Cardiac muscle cell (in vitro differentiated cells and primary cell): Measurements from ENCODE around the gene CA10. TPM values are rescaled to one million over a fixed set of nuclear protein-coding genes. Genes with fewer than 3 reads are reported as not detected.

Experiments
- DNase-seq, 2 donors: peaks; one replicate each; pipeline versions ENCODE4 v3.0.0 to v3.0.0-alpha.2; 2010 to 2017; ENCODE audit warnings: low read depth in 1 of 2, low spot score in 1 of 2
- H3K27ac ChIP-seq: fragments of 200-600 bp; sonication (generic); 2 replicates; pipeline ENCODE4 v1.5.1; 2016
- H3K27me3 ChIP-seq: fragments of 200-600 bp; sonication (generic); 2 replicates; pipeline ENCODE4 v1.6.0; 2016; ENCODE audit warnings: control low read depth
- H3K36me3 ChIP-seq: fragments of 200-600 bp; sonication (generic); 2 replicates; pipeline ENCODE4 v1.5.1; 2016; ENCODE audit warnings: control low read depth
- H3K4me1 ChIP-seq: fragments of 200-600 bp; sonication (generic); 2 replicates; pipeline ENCODE4 v1.8.1; 2017; ENCODE audit warnings: low read depth, mild to moderate bottlenecking, mixed run types
- H3K4me3 ChIP-seq: fragments of 200-600 bp; sonication (generic); 2 replicates; pipeline ENCODE4 v1.5.1; 2016; ENCODE audit warnings: mild to moderate bottlenecking
- H3K9me3 ChIP-seq: fragments of 200-600 bp; sonication (generic); 2 replicates; pipeline ENCODE4 v1.5.1; 2017; ENCODE audit warnings: low read depth, mild to moderate bottlenecking, control low read depth
- polyA plus RNA-seq: library from polyadenylated mRNA; unstranded; fragments of >200 nt; fragmentation: Nextera tagmentation; extraction: Ambion mirVana; gene quantifications from 2 replicates; pipeline ENCODE4 v1.2.1, GENCODE V29; 2016
- total RNA-seq: library from RNA; depleted of rRNA; stranded (reverse); fragments of >200 nt; gene quantifications from 2 replicates; pipeline ENCODE4 v1.2.3, GENCODE V29; 2016
- TF ChIP-seq, protein P1 (sequence below): IDR thresholded peaks from 2 replicates; pipeline ENCODE4 v1.5.1; 2012; ENCODE audit warnings: low read depth, mild to moderate bottlenecking, low read length

CA10 gene
- total and polyA plus RNA-seq, 2 experiments from 2014 or later: not detected

DNA sequence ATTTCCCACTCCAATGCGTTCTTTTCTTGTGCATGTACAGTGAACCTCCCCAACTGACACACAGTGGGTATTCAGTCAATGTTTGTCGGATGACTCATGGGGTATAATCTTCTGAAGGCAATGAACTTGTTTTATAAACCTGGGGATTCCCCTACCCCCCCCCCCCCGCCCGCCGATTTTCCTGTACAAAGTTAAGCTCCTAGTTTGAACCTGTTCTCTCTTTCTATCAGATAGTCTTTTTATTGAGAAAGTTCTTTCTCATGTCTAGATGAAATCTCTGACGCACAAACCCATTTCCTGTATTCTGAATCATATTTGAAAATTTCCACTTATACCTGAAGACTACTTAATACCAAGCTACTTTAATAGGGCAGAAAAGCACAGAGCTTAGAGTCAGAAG is 338.3 kb downstream of the CA10 start:
- Histone ChIP-seq H3K27me3 (no peaks in the 10 kb centered on the region), H3K27ac (no peak overlapping the region), H3K4me1 (no peaks in the 10 kb centered on the region), H3K36me3 (no peaks in the 10 kb centered on the region), H3K9me3 (no peaks in the 10 kb centered on the region), H3K4me3 (no peak overlapping the region)
- no peak for DNase-seq
- TF ChIP-seq, protein P1, sequence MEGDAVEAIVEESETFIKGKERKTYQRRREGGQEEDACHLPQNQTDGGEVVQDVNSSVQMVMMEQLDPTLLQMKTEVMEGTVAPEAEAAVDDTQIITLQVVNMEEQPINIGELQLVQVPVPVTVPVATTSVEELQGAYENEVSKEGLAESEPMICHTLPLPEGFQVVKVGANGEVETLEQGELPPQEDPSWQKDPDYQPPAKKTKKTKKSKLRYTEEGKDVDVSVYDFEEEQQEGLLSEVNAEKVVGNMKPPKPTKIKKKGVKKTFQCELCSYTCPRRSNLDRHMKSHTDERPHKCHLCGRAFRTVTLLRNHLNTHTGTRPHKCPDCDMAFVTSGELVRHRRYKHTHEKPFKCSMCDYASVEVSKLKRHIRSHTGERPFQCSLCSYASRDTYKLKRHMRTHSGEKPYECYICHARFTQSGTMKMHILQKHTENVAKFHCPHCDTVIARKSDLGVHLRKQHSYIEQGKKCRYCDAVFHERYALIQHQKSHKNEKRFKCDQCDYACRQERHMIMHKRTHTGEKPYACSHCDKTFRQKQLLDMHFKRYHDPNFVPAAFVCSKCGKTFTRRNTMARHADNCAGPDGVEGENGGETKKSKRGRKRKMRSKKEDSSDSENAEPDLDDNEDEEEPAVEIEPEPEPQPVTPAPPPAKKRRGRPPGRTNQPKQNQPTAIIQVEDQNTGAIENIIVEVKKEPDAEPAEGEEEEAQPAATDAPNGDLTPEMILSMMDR: no peak

DNA sequence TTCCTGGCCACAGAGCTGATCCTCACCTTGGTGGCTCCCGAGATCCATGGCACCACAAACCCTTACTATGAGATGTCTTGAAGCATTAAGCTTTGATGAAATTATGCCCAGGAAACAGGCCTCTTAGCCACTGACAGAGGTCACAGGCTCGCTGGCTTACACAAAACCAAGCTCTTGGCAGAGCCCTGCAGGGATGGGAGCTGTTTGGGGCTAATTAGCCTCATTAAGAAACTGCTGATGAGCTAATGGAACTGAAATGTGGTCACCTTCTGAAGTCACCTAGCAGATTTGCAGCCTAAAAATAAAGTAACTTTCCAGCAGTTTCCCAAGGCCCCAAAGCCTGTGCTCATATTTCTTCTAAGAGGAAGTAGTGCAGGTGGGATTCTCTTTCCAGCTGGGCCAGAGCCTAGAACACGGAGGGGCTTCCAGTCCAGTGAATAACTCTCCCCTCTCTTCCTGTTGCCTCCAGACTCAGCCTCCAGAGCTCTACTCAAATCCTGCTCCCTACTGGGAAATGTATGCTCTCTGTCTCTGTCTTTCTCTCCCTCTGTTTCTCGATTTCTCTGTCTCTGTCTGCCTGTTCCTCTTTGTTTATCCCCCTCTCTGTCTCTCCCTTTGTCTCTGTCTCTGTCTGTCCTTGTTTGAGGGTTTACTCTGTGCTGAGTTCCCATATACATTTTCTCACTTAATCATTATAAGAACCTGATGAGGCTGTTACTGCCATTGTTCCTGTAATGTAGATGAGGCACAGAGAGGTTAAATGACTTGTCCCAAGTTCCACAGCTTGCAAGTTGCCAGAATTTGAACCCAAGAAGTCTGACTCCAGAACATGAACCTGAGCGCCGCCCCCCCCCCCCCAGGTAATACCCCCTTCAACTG is 338.9 kb downstream of the CA10 start:
- no peaks in the 10 kb centered on the region for H3K9me3 ChIP-seq
- H3K4me3 ChIP-seq: no peak overlapping the region
- H3K27ac ChIP-seq: no peak overlapping the region
- H3K27me3 ChIP-seq: no peaks in the 10 kb centered on the region
- TF ChIP-seq, protein P1: no peak
- no peaks in the 10 kb centered on the region for H3K36me3 ChIP-seq
- no peak for DNase-seq
- no peaks in the 10 kb centered on the region for H3K4me1 ChIP-seq

DNA sequence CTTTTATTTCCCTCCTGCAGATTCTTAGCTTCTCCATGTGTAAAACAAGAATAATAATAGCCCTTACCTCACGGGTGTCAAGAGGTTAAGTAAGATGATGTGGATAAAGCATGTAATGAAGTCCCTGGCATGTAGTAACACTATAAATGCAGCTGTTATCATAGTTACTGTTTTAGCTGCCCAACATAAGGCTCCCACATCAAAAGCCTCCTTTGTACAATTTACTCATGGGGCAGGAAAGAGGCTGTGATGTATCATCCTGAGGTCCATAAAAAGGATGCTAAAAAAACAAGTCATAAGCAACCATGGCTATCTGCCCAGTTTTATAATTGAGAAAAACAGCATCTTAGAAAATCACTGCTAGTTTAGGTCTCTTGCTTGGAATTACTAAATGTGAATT is 339.7 kb downstream of the CA10 start:
- no peaks in the 10 kb centered on the region for H3K36me3 ChIP-seq
- H3K4me3 ChIP-seq: no peak overlapping the region
- TF ChIP-seq, protein P1: no peak
- no peaks in the 10 kb centered on the region for H3K4me1 ChIP-seq
- H3K27me3 ChIP-seq: no peaks in the 10 kb centered on the region
- no peaks in the 10 kb centered on the region for H3K9me3 ChIP-seq
- no peak for DNase-seq
- H3K27ac ChIP-seq: no peak overlapping the region

DNA sequence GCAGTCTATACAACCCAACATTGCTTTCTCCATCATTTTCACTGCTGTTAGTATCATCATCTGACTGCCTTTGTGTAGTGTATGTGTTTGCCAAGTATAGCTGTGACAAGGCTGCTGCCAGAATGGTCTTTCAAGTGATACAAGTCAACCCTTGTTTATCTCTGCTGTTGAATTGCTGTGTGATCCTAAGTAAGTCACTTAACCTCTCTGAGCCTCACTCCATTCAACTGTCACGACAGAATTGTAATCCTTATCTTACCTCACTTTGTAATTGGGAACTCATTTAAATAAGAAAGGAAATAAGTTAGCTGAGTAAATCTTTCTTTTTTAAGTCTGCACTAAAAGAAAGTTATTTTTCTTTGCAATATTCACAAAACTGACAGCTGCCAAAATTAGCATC is 340.6 kb downstream of the CA10 start:
- Histone ChIP-seq H3K4me3 (no peak overlapping the region), H3K27me3 (no peaks in the 10 kb centered on the region), H3K27ac (no peak overlapping the region), H3K9me3 (no peaks in the 10 kb centered on the region), H3K36me3 (no peaks in the 10 kb centered on the region), H3K4me1 (no peaks in the 10 kb centered on the region)
- TF ChIP-seq, protein P1: no peak
- no peak for DNase-seq

DNA sequence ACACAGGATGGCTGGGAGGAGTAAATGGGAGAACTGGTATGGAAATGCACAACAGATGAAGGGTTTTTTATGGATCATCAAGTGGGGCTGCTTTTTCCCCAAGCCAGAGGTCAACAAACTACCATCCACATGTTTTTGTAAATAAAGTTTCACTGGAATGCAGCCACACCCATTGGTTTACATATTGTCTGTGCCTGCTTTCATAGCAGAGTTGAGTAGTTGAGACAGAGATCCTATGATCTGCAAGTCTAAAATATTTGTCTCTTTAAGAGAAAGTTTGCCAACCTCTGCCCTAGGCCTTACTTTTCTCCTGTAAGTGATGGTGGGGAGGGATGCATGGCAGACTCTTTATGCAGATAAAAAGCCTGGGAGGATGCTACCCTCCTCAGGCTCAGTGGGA is 341.4 kb downstream of the CA10 start:
- no peak for DNase-seq
- Histone ChIP-seq H3K27me3 (no peaks in the 10 kb centered on the region), H3K9me3 (no peaks in the 10 kb centered on the region), H3K27ac (no peak overlapping the region), H3K36me3 (no peaks in the 10 kb centered on the region), H3K4me1 (no peaks in the 10 kb centered on the region), H3K4me3 (no peak overlapping the region)
- TF ChIP-seq, protein P1: no peak
